GM18861 (cell line): ENCODE measurements around the gene ZNF503.

Source experiments
- ATAC-seq: cut with Tn5 transposase; IDR thresholded peaks from one replicate; pipeline ENCODE4 v1.9.1; 2021; ENCODE audit not compliant: unreplicated experiment

The ZNF503 gene

DNA sequence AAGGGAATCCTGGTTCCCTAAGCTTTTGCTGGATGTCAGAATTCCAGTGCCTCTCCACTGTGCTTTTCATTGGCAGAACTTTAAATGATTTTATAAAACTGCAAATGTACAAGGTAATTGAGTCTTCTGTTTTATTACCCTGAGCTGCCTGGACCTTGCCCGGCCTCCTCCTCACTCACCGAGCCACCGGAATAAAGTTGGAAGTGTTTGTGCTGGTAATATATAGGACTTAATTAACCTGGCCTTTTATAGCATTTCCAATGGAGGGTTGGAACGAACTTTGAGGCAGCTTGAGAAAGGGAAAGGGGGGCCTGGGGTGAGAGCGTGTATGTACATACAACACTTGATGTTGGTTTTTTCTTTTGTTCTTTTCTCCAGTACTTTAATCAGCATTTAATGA lies 43.4 kb downstream of the ZNF503 start:
- ATAC-seq, result no peak

GRCh38 chr10:75357500-75357899 lies 44.1 kb downstream of the ZNF503 start:
- no peak for ATAC-seq

DNA sequence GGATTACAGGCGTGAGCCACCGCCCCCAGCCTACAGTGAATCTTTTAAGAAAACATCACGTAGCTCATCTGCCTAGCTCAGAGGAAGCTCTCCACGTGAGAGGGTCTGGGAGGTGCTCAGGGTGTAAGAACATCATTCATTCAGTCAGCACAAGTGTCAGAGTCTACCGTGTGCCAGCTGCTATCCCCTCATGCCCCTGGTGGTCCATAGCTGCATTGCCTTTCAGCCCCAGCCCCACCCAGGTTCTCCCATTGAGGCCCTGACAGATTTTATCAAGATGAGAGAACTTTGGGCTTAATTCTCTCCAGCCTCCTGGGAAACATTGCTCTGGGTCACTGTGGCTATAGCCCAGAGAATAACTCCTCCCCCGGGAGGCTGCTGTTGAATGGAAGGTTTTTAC lies 45.1 kb downstream of the ZNF503 start:
- ATAC-seq, result no peak

DNA sequence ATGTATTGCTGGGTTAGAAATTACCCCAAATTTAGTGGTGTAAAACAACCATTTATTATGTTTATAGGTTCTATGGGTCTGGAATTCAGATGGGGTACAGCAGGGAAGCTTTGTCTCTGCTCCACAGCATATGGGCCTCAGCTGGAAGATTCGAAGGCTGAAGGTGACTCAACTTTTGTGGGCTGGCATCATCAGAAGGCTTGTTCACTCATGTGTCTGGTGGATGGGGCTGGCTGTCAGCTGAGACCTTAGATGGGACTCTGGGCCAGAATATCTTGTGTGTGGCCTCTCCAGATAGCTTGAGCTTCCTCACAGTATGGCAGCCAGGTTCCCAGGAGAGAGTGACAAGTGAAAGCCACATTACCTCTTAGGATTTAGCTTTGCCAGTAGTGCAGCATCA lies 45.9 kb downstream of the ZNF503 start:
- ATAC-seq, result no peak

DNA sequence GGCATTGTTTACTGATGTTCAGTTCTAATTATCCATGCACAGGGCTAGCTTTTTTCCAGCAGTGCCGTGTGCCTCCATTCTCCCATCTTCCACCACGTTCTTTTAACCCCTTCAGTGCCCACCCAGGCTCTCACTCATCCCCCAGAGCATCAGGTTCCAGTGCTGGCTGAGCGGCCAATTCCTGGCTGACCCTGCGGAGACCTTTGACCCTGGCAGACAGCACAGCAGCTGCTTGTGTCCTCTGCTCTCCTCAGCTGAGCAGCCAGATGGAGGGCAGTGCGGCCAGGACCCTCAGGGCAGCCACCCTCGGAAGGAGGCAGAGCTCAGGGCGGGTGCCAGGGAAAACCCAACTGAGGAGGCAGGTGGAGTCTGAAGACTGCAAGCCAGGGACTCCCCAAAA lies 48.4 kb downstream of the ZNF503 start:
- no peak for ATAC-seq

DNA sequence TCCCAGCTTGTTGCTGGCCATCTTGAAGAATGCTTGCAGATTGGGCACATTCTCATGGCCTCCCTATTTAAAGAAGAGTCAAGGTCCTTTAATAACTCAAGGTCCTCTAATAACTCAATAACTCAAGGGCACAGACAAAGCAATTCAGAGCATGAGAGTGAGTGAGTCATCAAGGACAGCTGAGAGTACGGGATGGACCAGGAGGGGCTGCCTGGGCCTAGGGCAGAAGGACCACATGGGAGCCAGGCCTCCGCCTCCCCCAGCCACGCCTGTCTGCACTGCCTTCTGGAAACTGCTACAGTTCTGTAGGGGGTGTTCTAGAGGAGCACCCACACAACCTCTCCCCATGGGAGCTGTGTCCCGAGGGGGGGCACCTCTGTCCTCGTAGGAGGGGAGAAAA lies 48.9 kb downstream of the ZNF503 start:
- no peak for ATAC-seq

GRCh38 chr10:75351637-75352036 lies 49.9 kb downstream of the ZNF503 start:
- no peak for ATAC-seq

DNA sequence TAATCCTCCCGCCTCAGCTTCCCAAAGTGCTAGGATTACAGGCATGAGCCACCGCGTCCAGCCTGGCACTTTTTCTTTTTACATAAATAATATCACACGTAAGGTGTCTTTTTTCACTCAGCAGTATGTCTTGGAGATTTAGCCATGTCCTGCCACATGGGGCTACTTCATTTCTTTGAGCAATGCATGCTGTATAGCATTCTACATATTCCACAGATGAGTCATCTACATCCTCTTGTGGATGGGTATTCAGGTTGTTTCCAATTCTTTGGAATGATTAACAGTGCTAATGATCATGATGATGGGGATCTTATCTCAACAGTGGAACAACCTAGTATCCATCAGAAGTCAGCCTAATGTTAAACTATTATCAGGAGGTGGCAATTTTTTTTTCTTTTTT lies 50.8 kb downstream of the ZNF503 start:
- no peak for ATAC-seq
